ENCODE data around the gene IDH3G. TPM values are rescaled to one million over a fixed set of nuclear protein-coding genes. Genes with fewer than 3 reads are reported as not detected.
"Not testable (repeated sequence)": the region's sequence is repeated elsewhere in the genome, so short reads cannot be mapped to it uniquely, and the experiment has no call there.

Gene IDH3G
- total RNA-seq, 1 experiment from 2014 or later, result 52.0 TPM

- POLR2A ChIA-PET (ENCODE audit: low non-redundant PET), result no interaction called here
- no peaks in the 10 kb centered on the region for H3K27me3 ChIP-seq (replicated peaks; ENCODE audit: insufficient read depth, low read depth, low read length, poor library complexity)
- no peak for TF ChIP-seq EZH2 (IDR thresholded peaks at IDR 0.05; ENCODE audit: borderline replicate concordance, low read depth, low read length, poor library complexity, severe bottlenecking)
- TF ChIP-seq CTCF (conservative IDR thresholded peaks at IDR 0.05; ENCODE audit: low read depth, low read length), result no peak
- intact Hi-C loops (cut with micrococcal nuclease; ENCODE audit: unreplicated experiment), result no loop called here
- no peak overlapping the region for H3K27ac ChIP-seq (ENCODE audit: low read depth, low read length, poor library complexity, severe bottlenecking)
- H3K4me1 ChIP-seq (ENCODE audit: insufficient read depth, low read length, poor library complexity, severe bottlenecking), result no peaks in the 10 kb centered on the region
- H3K4me3 ChIP-seq (ENCODE audit: low read depth, low read length, poor library complexity, severe bottlenecking), result no peak overlapping the region
- CTCF ChIA-PET, result no interaction called here
- DNase-seq (ENCODE audit: low spot score), result no peak
- H3K36me3 ChIP-seq (ENCODE audit: insufficient read depth, low read length, poor library complexity, severe bottlenecking), result no peaks in the 10 kb centered on the region
- BruUV-seq (replicated peaks), result no TSS peak
- no peaks in the 10 kb centered on the region for H3K9me3 ChIP-seq (ENCODE audit: low read depth, low read length, poor library complexity, severe bottlenecking)
Observed at GRCh38 chrX:153750127-153750774, 43.9 kb downstream of the IDH3G start.

- POLR2A ChIA-PET (ENCODE audit: low non-redundant PET); H3K36me3 ChIP-seq (ENCODE audit: insufficient read depth, low read length, poor library complexity, severe bottlenecking); H3K4me3 ChIP-seq (ENCODE audit: low read depth, low read length, poor library complexity, severe bottlenecking); H3K27me3 ChIP-seq (replicated peaks; ENCODE audit: insufficient read depth, low read depth, low read length, poor library complexity); H3K9me3 ChIP-seq (ENCODE audit: low read depth, low read length, poor library complexity, severe bottlenecking); DNase-seq (ENCODE audit: low spot score); BruUV-seq (replicated peaks); H3K4me1 ChIP-seq (ENCODE audit: insufficient read depth, low read length, poor library complexity, severe bottlenecking); intact Hi-C loops (cut with micrococcal nuclease; ENCODE audit: unreplicated experiment); CTCF ChIA-PET; H3K27ac ChIP-seq (ENCODE audit: low read depth, low read length, poor library complexity, severe bottlenecking): not testable (repeated sequence)
Observed at GRCh38 chrX:153749017-153749416, 45.2 kb downstream of the IDH3G start.

DNA sequence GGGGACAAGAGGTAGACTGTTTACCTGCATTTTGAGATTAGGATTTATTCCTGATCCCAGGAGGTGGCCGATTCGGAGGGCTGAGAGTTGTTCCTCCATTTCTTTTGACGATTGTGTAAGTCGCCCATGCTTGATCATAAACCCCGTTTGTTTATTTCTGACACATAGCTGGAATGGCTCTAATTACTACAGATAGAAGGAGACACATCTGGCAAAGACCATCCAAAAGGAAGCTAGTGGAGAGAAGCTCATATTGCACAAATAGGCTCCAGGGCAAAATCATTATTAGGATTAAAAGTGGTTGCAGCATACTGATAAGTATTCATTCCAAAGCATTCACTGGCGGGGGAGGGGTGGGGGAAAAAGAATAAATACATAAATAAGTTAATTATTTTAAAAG lies 47.2 kb downstream of the IDH3G start:
- POLR2A ChIA-PET (ENCODE audit: low non-redundant PET); BruUV-seq (replicated peaks); H3K4me1 ChIP-seq (ENCODE audit: insufficient read depth, low read length, poor library complexity, severe bottlenecking); intact Hi-C loops (cut with micrococcal nuclease; ENCODE audit: unreplicated experiment); H3K27ac ChIP-seq (ENCODE audit: low read depth, low read length, poor library complexity, severe bottlenecking); H3K27me3 ChIP-seq (replicated peaks; ENCODE audit: insufficient read depth, low read depth, low read length, poor library complexity); H3K36me3 ChIP-seq (ENCODE audit: insufficient read depth, low read length, poor library complexity, severe bottlenecking); H3K9me3 ChIP-seq (ENCODE audit: low read depth, low read length, poor library complexity, severe bottlenecking); DNase-seq (ENCODE audit: low spot score); H3K4me3 ChIP-seq (ENCODE audit: low read depth, low read length, poor library complexity, severe bottlenecking): not testable (repeated sequence)
- CTCF ChIA-PET, result interaction anchor here (0.7 kb wide), 1 partner anchor 808 kb away, joined by 4 read pairs; no protein-coding TSS in a partner anchor

GRCh38 chrX:153746359-153746758 lies 47.8 kb downstream of the IDH3G start:
- intact Hi-C loops (cut with micrococcal nuclease; ENCODE audit: unreplicated experiment), result no loop called here
- no TSS peak for BruUV-seq (replicated peaks)
- H3K36me3 ChIP-seq (ENCODE audit: insufficient read depth, low read length, poor library complexity, severe bottlenecking), result no peaks in the 10 kb centered on the region
- H3K9me3 ChIP-seq (ENCODE audit: low read depth, low read length, poor library complexity, severe bottlenecking), result no peaks in the 10 kb centered on the region
- no peak overlapping the region for H3K27ac ChIP-seq (ENCODE audit: low read depth, low read length, poor library complexity, severe bottlenecking)
- no peaks in the 10 kb centered on the region for H3K27me3 ChIP-seq (replicated peaks; ENCODE audit: insufficient read depth, low read depth, low read length, poor library complexity)
- TF ChIP-seq EZH2 (IDR thresholded peaks at IDR 0.05; ENCODE audit: borderline replicate concordance, low read depth, low read length, poor library complexity, severe bottlenecking) (no peak), CTCF (conservative IDR thresholded peaks at IDR 0.05; ENCODE audit: low read depth, low read length) (no peak)
- no peaks in the 10 kb centered on the region for H3K4me1 ChIP-seq (ENCODE audit: insufficient read depth, low read length, poor library complexity, severe bottlenecking)
- H3K4me3 ChIP-seq (ENCODE audit: low read depth, low read length, poor library complexity, severe bottlenecking), result no peak overlapping the region
- no peak for DNase-seq (ENCODE audit: low spot score)
- POLR2A ChIA-PET (ENCODE audit: low non-redundant PET), result no interaction called here
- CTCF ChIA-PET, result no interaction called here

GRCh38 chrX:153745067-153745433 lies 49.1 kb downstream of the IDH3G start:
- H3K27ac ChIP-seq (ENCODE audit: low read depth, low read length, poor library complexity, severe bottlenecking); H3K9me3 ChIP-seq (ENCODE audit: low read depth, low read length, poor library complexity, severe bottlenecking); CTCF ChIA-PET; H3K4me1 ChIP-seq (ENCODE audit: insufficient read depth, low read length, poor library complexity, severe bottlenecking); H3K36me3 ChIP-seq (ENCODE audit: insufficient read depth, low read length, poor library complexity, severe bottlenecking); POLR2A ChIA-PET (ENCODE audit: low non-redundant PET); H3K27me3 ChIP-seq (replicated peaks; ENCODE audit: insufficient read depth, low read depth, low read length, poor library complexity); intact Hi-C loops (cut with micrococcal nuclease; ENCODE audit: unreplicated experiment); H3K4me3 ChIP-seq (ENCODE audit: low read depth, low read length, poor library complexity, severe bottlenecking); BruUV-seq (replicated peaks); DNase-seq (ENCODE audit: low spot score): not testable (repeated sequence)
